Coronary artery (tissue), 2 donors: Measurements from ENCODE around the gene GRB10.

Experiments
- DNase-seq: peaks from one replicate; pipeline ENCODE4 v3.0.0-alpha.2; 2017; ENCODE audit warnings: low spot score
- H3K27ac ChIP-seq, 2 donors: fragments of 200-600 bp; sonication (generic); one replicate each; pipeline ENCODE4 v1.5.1; 2016 to 2019
- H3K4me3 ChIP-seq: fragments of 200-600 bp; sonication (generic); 2 replicates; pipeline ENCODE4 v1.5.1; 2016; ENCODE audit warnings: mild to moderate bottlenecking, moderate library complexity
- CTCF ChIP-seq: fragments of 200-600 bp; sonication (generic); IDR thresholded peaks from one replicate; pipeline ENCODE4 v1.5.1; 2019; ENCODE audit warnings: antibody characterized with exemption

Gene GRB10

GRCh38 chr7:50795253-50795652 is 12.6 kb upstream of the GRB10 start:
- DNase-seq = no peak
- TF ChIP-seq CTCF = no peak
- Histone ChIP-seq H3K27ac (no peak overlapping the region), H3K4me3 (no peak overlapping the region)

GRCh38 chr7:50793947-50794570 is 11.4 kb upstream of the GRB10 start:
- H3K4me3 ChIP-seq = peak overlapping the region; percentile 88
- no peak for DNase-seq
- H3K27ac ChIP-seq = peak overlapping the region; percentile 70 to 94
- no peak for TF ChIP-seq CTCF

GRCh38 chr7:50793120-50793946 is 10.6 kb upstream of the GRB10 start:
- peak; percentile 78 for DNase-seq
- Histone ChIP-seq H3K4me3 (peak overlapping the region; percentile 88), H3K27ac (peak overlapping the region; percentile 70 to 94)
- TF ChIP-seq CTCF = no peak

GRCh38 chr7:50792342-50793119 is 9.8 kb upstream of the GRB10 start:
- Histone ChIP-seq H3K4me3 (peak overlapping the region; percentile 88), H3K27ac (peak overlapping the region; percentile 11 to 94)
- no peak for DNase-seq
- no peak for TF ChIP-seq CTCF

GRCh38 chr7:50791938-50792341 is 9.2 kb upstream of the GRB10 start:
- no peak for DNase-seq
- Histone ChIP-seq H3K4me3 (peak overlapping the region; percentile 88), H3K27ac (peak overlapping the region in 1 of 2 donors; percentile 94)
- no peak for TF ChIP-seq CTCF

- TF ChIP-seq CTCF = no peak
- H3K4me3 ChIP-seq = peak overlapping the region; percentile 88
- DNase-seq = no peak
- peak overlapping the region in 1 of 2 donors; percentile 94 for H3K27ac ChIP-seq
Observed at GRCh38 chr7:50791363-50791937, 8.8 kb upstream of the GRB10 start.
